IPS-15b (cell line): ENCODE results near the gene SLC26A5.

Experiments used
- H3K27me3 ChIP-seq: one replicate; pipeline ENCODE4 v1.6.1; 2013; ENCODE audit warnings: low read length; ENCODE audit not compliant: control insufficient read depth, insufficient read depth
- H3K36me3 ChIP-seq: one replicate; pipeline ENCODE4 v1.6.1; 2013; ENCODE audit warnings: low read length; ENCODE audit not compliant: control insufficient read depth, insufficient read depth
- H3K4me1 ChIP-seq: one replicate; pipeline ENCODE4 v1.6.1; 2013; ENCODE audit warnings: mild to moderate bottlenecking, low read length; ENCODE audit not compliant: control insufficient read depth, insufficient read depth
- H3K4me3 ChIP-seq: one replicate; pipeline ENCODE4 v1.5.1; 2013; ENCODE audit warnings: low read depth, low read length
- H3K9ac ChIP-seq: one replicate; pipeline ENCODE4 v1.6.1; 2013; ENCODE audit warnings: low read depth, mild to moderate bottlenecking, low read length
- H3K9me3 ChIP-seq: one replicate; pipeline ENCODE4 v1.6.1; 2013; ENCODE audit warnings: mild to moderate bottlenecking, low read length; ENCODE audit not compliant: control insufficient read depth, insufficient read depth

The SLC26A5 gene

GRCh38 chr7:103343332-103343731, 102.7 kb downstream of the SLC26A5 start:
- peaks cover 2% of the 10 kb centered on the region for H3K4me1 ChIP-seq
- H3K36me3 ChIP-seq = peaks cover 15% of the 10 kb centered on the region
- peak overlapping the region; percentile 98 for H3K9ac ChIP-seq
- no peaks in the 10 kb centered on the region for H3K9me3 ChIP-seq
- H3K4me3 ChIP-seq = peak overlapping the region; percentile 91
- H3K27me3 ChIP-seq = no peaks in the 10 kb centered on the region

- Histone ChIP-seq H3K4me3 (no peak overlapping the region), H3K27me3 (no peaks in the 10 kb centered on the region), H3K4me1 (peaks cover 2% of the 10 kb centered on the region), H3K9me3 (no peaks in the 10 kb centered on the region), H3K9ac (no peak overlapping the region), H3K36me3 (peaks cover 16% of the 10 kb centered on the region)
These were observed 104.5 kb downstream of the SLC26A5 start for GRCh38 chr7:103341466-103341865.

DNA sequence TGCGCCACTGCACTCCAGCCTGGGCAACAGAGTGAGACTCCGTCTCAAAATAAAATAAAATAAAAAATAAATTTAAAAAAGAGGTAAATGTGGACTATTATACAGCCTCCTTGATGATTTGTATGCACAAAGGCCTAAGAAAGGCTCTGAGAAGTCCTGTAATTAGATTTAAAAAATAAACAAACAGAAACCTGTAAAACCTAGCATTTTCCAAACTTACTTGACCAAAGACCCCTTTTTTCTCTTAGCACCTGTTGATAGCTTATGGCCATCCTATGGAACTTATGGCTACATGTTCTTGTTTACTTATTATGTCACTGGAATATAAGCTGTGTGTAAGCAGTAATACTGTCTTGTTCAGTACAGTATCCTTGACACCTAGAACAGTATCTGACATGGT, 107.1 kb downstream of the SLC26A5 start:
- Histone ChIP-seq H3K36me3 (peaks cover 16% of the 10 kb centered on the region), H3K9ac (no peak overlapping the region), H3K4me1 (peaks cover 2% of the 10 kb centered on the region), H3K4me3 (no peak overlapping the region), H3K9me3 (no peaks in the 10 kb centered on the region), H3K27me3 (no peaks in the 10 kb centered on the region)

- H3K9me3 ChIP-seq = no peaks in the 10 kb centered on the region
- H3K9ac ChIP-seq = no peak overlapping the region
- no peaks in the 10 kb centered on the region for H3K4me1 ChIP-seq
- H3K4me3 ChIP-seq = no peak overlapping the region
- no peaks in the 10 kb centered on the region for H3K27me3 ChIP-seq
- peaks cover 16% of the 10 kb centered on the region for H3K36me3 ChIP-seq
These were observed 109.2 kb downstream of the SLC26A5 start for GRCh38 chr7:103336761-103337160.

DNA sequence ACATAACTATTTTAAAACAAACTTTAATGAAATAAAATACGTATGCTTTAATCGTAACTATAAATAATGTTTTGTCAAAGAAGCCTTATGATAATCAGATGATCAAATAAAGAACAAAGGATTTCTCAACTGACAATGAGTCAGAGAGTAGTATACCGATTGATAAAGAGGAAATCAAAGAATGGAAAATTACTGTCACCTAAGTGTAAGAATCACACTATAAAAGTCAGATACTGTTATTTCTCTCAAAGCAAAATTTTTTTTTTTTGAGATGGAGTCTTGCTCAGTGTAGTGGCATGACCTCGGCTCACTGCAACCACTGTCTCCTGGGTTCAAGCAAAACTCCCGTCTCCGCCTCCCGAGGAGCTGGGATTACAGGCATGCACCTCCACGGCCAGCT, 120.3 kb downstream of the SLC26A5 start:
- Histone ChIP-seq H3K4me3 (no peak overlapping the region), H3K27me3 (no peaks in the 10 kb centered on the region), H3K4me1 (peaks cover 2% of the 10 kb centered on the region), H3K9me3 (no peaks in the 10 kb centered on the region), H3K36me3 (peaks cover 20% of the 10 kb centered on the region), H3K9ac (no peak overlapping the region)
